Activated naive CD4-positive, alpha-beta T cell treated with anti-CD3 and anti-CD28 coated beads, Interleukin-2, amount 50 U/mL, for 72 hours (primary cell): ENCODE measurements around the gene CARMIL1. TPM values are rescaled to one million over a fixed set of nuclear protein-coding genes. Genes with fewer than 3 reads are reported as not detected.

Experiments used
- ATAC-seq, 2 donors: fragments of 150-1000 bp; cut with Tn5 transposase; 2 replicates each; pipeline ENCODE4 v1.10.0; 2021; ENCODE audit warnings: mild to moderate bottlenecking in 2 of 2, moderate library complexity in 2 of 2
- DNase-seq, 2 donors: peaks; one replicate each; pipeline ENCODE4 v3.0.0; 2021 to 2022; ENCODE audit warnings: low spot score in 2 of 2
- H3K27ac Mint-ChIP-seq, 2 donors: one replicate each; pipeline ENCODE4 v1.8.0; 2022; ENCODE audit warnings: mild to moderate bottlenecking in 2 of 2, mixed read lengths in 2 of 2
- H3K36me3 Mint-ChIP-seq, 2 donors: one replicate each; pipeline ENCODE4 v1.8.0; 2022; ENCODE audit warnings: mixed read lengths in 2 of 2
- H3K9me3 Mint-ChIP-seq, 2 donors: one replicate each; pipeline ENCODE4 v1.8.0; 2022; ENCODE audit warnings: mixed read lengths in 2 of 2
- total RNA-seq, 2 donors: library from RNA; stranded (reverse); gene quantifications; one replicate each; pipeline ENCODE4 v1.2.3, GENCODE V29; 2022

Gene CARMIL1
- total RNA-seq, 2 donors from 2014 or later, result 5.2 to 13.4 TPM

- no peak overlapping the region for H3K27ac Mint-ChIP-seq
- no peaks in the 10 kb centered on the region for H3K36me3 Mint-ChIP-seq
- ATAC-seq (no peak), DNase-seq (no peak)
- H3K9me3 Mint-ChIP-seq, result no peaks in the 10 kb centered on the region
Measured at GRCh38 chr6:25492951-25493350, 213.8 kb downstream of the CARMIL1 start.

- ATAC-seq, result no peak
Measured at GRCh38 chr6:25494469-25494868, 215.3 kb downstream of the CARMIL1 start.

GRCh38 chr6:25497383-25498040 is 218.3 kb downstream of the CARMIL1 start:
- DNase-seq (no peak), ATAC-seq (no peak)
- Mint-ChIP-seq H3K27ac (no peak overlapping the region), H3K36me3 (no peaks in the 10 kb centered on the region), H3K9me3 (no peaks in the 10 kb centered on the region)

More at GRCh38 chr6:25494469-25494868, 215.3 kb downstream of the CARMIL1 start:
- H3K36me3 Mint-ChIP-seq, result no peaks in the 10 kb centered on the region
- H3K27ac Mint-ChIP-seq, result no peak overlapping the region
- no peaks in the 10 kb centered on the region for H3K9me3 Mint-ChIP-seq
- no peak for DNase-seq

- no peak overlapping the region for H3K27ac Mint-ChIP-seq
- no peaks in the 10 kb centered on the region for H3K9me3 Mint-ChIP-seq
- no peaks in the 10 kb centered on the region for H3K36me3 Mint-ChIP-seq
- ATAC-seq (no peak), DNase-seq (no peak)
Measured at GRCh38 chr6:25498505-25498904, 219.3 kb downstream of the CARMIL1 start.

- ATAC-seq, result no peak
Measured at GRCh38 chr6:25499615-25500235, 220.6 kb downstream of the CARMIL1 start.

GRCh38 chr6:25503686-25504085 is 224.5 kb downstream of the CARMIL1 start:
- no peak for ATAC-seq
- H3K36me3 Mint-ChIP-seq, result no peaks in the 10 kb centered on the region
- no peak overlapping the region for H3K27ac Mint-ChIP-seq
- DNase-seq, result no peak
- H3K9me3 Mint-ChIP-seq, result no peaks in the 10 kb centered on the region

More at GRCh38 chr6:25499615-25500235, 220.6 kb downstream of the CARMIL1 start:
- no peaks in the 10 kb centered on the region for H3K9me3 Mint-ChIP-seq
- no peaks in the 10 kb centered on the region for H3K36me3 Mint-ChIP-seq
- no peak for DNase-seq
- no peak overlapping the region for H3K27ac Mint-ChIP-seq

GRCh38 chr6:25504661-25505060 is 225.5 kb downstream of the CARMIL1 start:
- Mint-ChIP-seq H3K36me3 (no peaks in the 10 kb centered on the region), H3K27ac (no peak overlapping the region), H3K9me3 (no peaks in the 10 kb centered on the region)
- ATAC-seq (no peak), DNase-seq (no peak)

GRCh38 chr6:25506020-25506419 is 226.8 kb downstream of the CARMIL1 start:
- no peaks in the 10 kb centered on the region for H3K36me3 Mint-ChIP-seq
- no peak for ATAC-seq
- H3K27ac Mint-ChIP-seq, result no peak overlapping the region
- no peaks in the 10 kb centered on the region for H3K9me3 Mint-ChIP-seq
- no peak for DNase-seq

- ATAC-seq (no peak), DNase-seq (no peak)
- H3K36me3 Mint-ChIP-seq, result no peaks in the 10 kb centered on the region
- H3K9me3 Mint-ChIP-seq, result no peaks in the 10 kb centered on the region
- H3K27ac Mint-ChIP-seq, result no peak overlapping the region
Measured at GRCh38 chr6:25508051-25508450, 228.9 kb downstream of the CARMIL1 start.

GRCh38 chr6:25511376-25511775 is 232.2 kb downstream of the CARMIL1 start:
- H3K36me3 Mint-ChIP-seq, result no peaks in the 10 kb centered on the region
- DNase-seq (no peak), ATAC-seq (no peak)
- peak overlapping the region in 1 of 2 donors; percentile 72 for H3K27ac Mint-ChIP-seq
- no peaks in the 10 kb centered on the region for H3K9me3 Mint-ChIP-seq

- no peaks in the 10 kb centered on the region for H3K36me3 Mint-ChIP-seq
- ATAC-seq, result no peak
- H3K9me3 Mint-ChIP-seq, result no peaks in the 10 kb centered on the region
- no peak for DNase-seq
- no peak overlapping the region for H3K27ac Mint-ChIP-seq
Measured at GRCh38 chr6:25512560-25512959, 233.4 kb downstream of the CARMIL1 start.

GRCh38 chr6:25519856-25520255 is 240.7 kb downstream of the CARMIL1 start:
- ATAC-seq, result no peak
- no peaks in the 10 kb centered on the region for H3K9me3 Mint-ChIP-seq

GRCh38 chr6:25524542-25524941 is 245.4 kb downstream of the CARMIL1 start:
- Mint-ChIP-seq H3K27ac (no peak overlapping the region), H3K9me3 (no peaks in the 10 kb centered on the region), H3K36me3 (peaks cover 0 to 4% of the 10 kb centered on the region in 2 donors)
- ATAC-seq, result no peak
- DNase-seq, result no peak

More at GRCh38 chr6:25519856-25520255, 240.7 kb downstream of the CARMIL1 start:
- peaks cover 0 to 4% of the 10 kb centered on the region in 2 donors for H3K36me3 Mint-ChIP-seq
- no peak overlapping the region for H3K27ac Mint-ChIP-seq
- no peak for DNase-seq

GRCh38 chr6:25525078-25525477 is 245.9 kb downstream of the CARMIL1 start:
- DNase-seq, result no peak
- H3K27ac Mint-ChIP-seq, result no peak overlapping the region
- peaks cover 0 to 4% of the 10 kb centered on the region in 2 donors for H3K36me3 Mint-ChIP-seq
- ATAC-seq, result no peak
- no peaks in the 10 kb centered on the region for H3K9me3 Mint-ChIP-seq

- DNase-seq (no peak), ATAC-seq (no peak)
- peaks cover 2 to 14% of the 10 kb centered on the region in 2 donors for H3K36me3 Mint-ChIP-seq
Measured at GRCh38 chr6:25534942-25535631, 255.9 kb downstream of the CARMIL1 start.

GRCh38 chr6:25535632-25536225 is 256.6 kb downstream of the CARMIL1 start:
- Mint-ChIP-seq H3K36me3 (peaks cover 8 to 21% of the 10 kb centered on the region in 2 donors), H3K27ac (no peak overlapping the region), H3K9me3 (no peaks in the 10 kb centered on the region)
- DNase-seq (no peak), ATAC-seq (no peak)

More at GRCh38 chr6:25534942-25535631, 255.9 kb downstream of the CARMIL1 start:
- peak overlapping the region in 1 of 2 donors; percentile 41 for H3K27ac Mint-ChIP-seq
- H3K9me3 Mint-ChIP-seq, result no peaks in the 10 kb centered on the region

GRCh38 chr6:25536781-25537180 is 257.6 kb downstream of the CARMIL1 start:
- no peaks in the 10 kb centered on the region for H3K9me3 Mint-ChIP-seq
- ATAC-seq (no peak), DNase-seq (no peak)
- peaks cover 10 to 22% of the 10 kb centered on the region in 2 donors for H3K36me3 Mint-ChIP-seq
- no peak overlapping the region for H3K27ac Mint-ChIP-seq
